Measurements from ENCODE around the gene COMTD1.

DNA sequence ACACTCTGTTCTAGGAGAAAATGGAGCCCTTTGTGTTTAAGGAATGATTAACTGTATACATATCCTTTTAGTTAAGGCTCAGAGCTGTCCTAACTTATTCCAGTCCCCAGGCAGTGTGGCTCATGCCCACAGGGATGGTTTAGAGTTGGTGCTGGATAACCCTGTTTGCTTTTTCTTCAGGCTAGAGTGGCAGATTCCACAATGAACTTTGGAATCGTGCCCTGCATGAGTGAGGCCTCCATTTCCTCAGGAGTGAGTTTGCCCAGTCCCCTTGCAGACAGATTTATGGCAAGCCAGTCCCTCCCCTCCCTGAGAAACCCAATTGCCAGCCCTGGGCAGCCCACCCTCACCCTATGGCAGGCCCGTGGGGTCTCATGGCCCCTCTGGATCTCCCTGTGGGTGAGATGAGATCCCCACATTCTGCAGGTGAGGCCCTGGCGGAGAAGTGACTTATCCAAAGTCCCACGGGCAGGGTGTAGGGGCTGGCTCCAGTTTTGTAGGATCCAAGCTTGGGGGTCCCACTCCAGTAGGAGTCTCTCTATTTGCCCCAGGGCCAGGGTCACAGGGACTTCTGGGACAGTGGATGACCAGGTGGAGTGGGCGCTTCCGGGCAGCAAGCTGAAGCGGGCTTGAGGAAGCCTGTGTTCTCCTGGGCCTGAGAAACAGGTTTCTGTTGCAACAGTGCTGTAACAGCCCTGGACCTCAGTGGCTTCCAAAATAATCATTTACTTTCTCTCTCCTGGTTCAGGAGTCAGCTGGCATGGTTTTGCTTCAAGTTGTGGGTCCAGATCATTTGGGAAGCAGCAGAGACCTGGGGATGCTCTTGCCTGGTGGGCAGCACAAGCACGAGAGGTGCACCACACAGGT lies 9.0 kb upstream of the COMTD1 start:
- TF ChIP-seq, protein P1, sequence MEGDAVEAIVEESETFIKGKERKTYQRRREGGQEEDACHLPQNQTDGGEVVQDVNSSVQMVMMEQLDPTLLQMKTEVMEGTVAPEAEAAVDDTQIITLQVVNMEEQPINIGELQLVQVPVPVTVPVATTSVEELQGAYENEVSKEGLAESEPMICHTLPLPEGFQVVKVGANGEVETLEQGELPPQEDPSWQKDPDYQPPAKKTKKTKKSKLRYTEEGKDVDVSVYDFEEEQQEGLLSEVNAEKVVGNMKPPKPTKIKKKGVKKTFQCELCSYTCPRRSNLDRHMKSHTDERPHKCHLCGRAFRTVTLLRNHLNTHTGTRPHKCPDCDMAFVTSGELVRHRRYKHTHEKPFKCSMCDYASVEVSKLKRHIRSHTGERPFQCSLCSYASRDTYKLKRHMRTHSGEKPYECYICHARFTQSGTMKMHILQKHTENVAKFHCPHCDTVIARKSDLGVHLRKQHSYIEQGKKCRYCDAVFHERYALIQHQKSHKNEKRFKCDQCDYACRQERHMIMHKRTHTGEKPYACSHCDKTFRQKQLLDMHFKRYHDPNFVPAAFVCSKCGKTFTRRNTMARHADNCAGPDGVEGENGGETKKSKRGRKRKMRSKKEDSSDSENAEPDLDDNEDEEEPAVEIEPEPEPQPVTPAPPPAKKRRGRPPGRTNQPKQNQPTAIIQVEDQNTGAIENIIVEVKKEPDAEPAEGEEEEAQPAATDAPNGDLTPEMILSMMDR (IDR thresholded peaks at IDR 0.05; ENCODE audit: low read length): no peak
- TF ChIP-seq EZH2 (IDR thresholded peaks at IDR 0.05; ENCODE audit: borderline replicate concordance, low read length): no peak
